DND-41 (cell line): ENCODE data around the gene ROBO2.

Experiments
- ATAC-seq: fragments of 200-7000 bp; cut with Tn5 transposase; 3 replicates; pipeline ENCODE4 v1.9.1; 2021; ENCODE audit warnings: low read depth; ENCODE audit not compliant: insufficient read depth
- DNase-seq: peaks from one replicate; pipeline ENCODE4 v3.0.0-alpha.2; 2020
- H2AFZ ChIP-seq: 2 replicates; pipeline ENCODE4 v1.6.0; 2012; ENCODE audit warnings: low read depth, low read length
- H3K27ac ChIP-seq: 2 replicates; pipeline ENCODE4 v1.5.1; 2012; ENCODE audit warnings: low read length, inconsistent platforms
- H3K27me3 ChIP-seq: fragments of 200-600 bp; sonication (generic); 2 replicates; pipeline ENCODE4 v1.6.0; 2012; ENCODE audit warnings: low read length, mild to moderate bottlenecking, inconsistent platforms; ENCODE audit not compliant: insufficient read depth, poor library complexity
- H3K36me3 ChIP-seq: 2 replicates; pipeline ENCODE4 v1.5.1; 2012; ENCODE audit warnings: low read length, inconsistent platforms; ENCODE audit not compliant: insufficient read depth
- H3K4me1 ChIP-seq: 2 replicates; pipeline ENCODE4 v1.5.1; 2012; ENCODE audit warnings: mild to moderate bottlenecking, low read length; ENCODE audit not compliant: insufficient read depth
- H3K4me2 ChIP-seq: 2 replicates; pipeline ENCODE4 v1.6.0; 2012; ENCODE audit warnings: mild to moderate bottlenecking, moderate library complexity, low read length, inconsistent platforms; ENCODE audit not compliant: insufficient read depth
- H3K4me3 ChIP-seq, 2 experiments: fragments of 200-600 bp in 1 of 2; shearing (Covaris generic) in 1 of 2; 2 replicates each; pipeline ENCODE4 v1.5.1; 2012 to 2016; ENCODE audit warnings: inconsistent platforms in 2 of 2, low read length in 2 of 2, mild to moderate bottlenecking in 2 of 2, low read depth in 1 of 2, moderate library complexity in 1 of 2
- H3K79me2 ChIP-seq: 2 replicates; pipeline ENCODE4 v1.6.0; 2012; ENCODE audit warnings: low read length, inconsistent platforms; ENCODE audit not compliant: insufficient read depth
- H3K9ac ChIP-seq: 2 replicates; pipeline ENCODE4 v1.6.0; 2012; ENCODE audit warnings: low read depth, mild to moderate bottlenecking, inconsistent platforms, low read length, moderate library complexity
- H3K9me3 ChIP-seq: 2 replicates; pipeline ENCODE4 v1.5.1; 2012; ENCODE audit warnings: low read length, moderate library complexity, mild to moderate bottlenecking, inconsistent platforms; ENCODE audit not compliant: insufficient read depth, severe bottlenecking
- H4K20me1 ChIP-seq: 2 replicates; pipeline ENCODE4 v1.6.0; 2012; ENCODE audit warnings: low read length; ENCODE audit not compliant: insufficient read depth
- EZH2 ChIP-seq: IDR thresholded peaks from 3 replicates; pipeline ENCODE4 v1.6.1; 2012; ENCODE audit warnings: borderline replicate concordance, low read depth, mild to moderate bottlenecking, moderate library complexity, low read length, inconsistent platforms; ENCODE audit not compliant: severe bottlenecking
- TF ChIP-seq, protein P1 (sequence below): IDR thresholded peaks from 2 replicates; pipeline ENCODE4 v1.5.1; 2012; ENCODE audit warnings: borderline replicate concordance, low read length, moderate library complexity, mild to moderate bottlenecking; ENCODE audit not compliant: poor library complexity, severe bottlenecking; ENCODE audit errors: extremely low read depth

Gene ROBO2

DNA sequence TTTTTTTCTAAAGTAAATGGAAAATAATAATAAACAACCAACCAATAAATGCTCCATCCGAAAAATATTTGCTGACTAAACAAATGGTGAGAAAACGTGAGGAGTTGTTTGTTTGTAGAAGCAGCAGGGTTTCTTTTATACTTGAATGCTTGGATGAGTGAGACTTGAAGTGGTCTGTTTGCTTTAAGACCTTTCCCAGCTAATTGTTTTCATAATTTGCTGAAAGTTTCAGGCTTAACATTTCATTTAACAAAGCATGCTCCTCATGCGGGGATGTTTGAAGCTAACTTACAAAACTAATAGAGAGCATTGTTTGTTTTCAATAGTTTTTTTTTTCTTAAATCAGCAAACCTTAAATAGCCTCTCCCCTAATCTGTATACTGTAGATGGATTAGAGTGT lies 484.6 kb downstream of the ROBO2 start:
- no peaks in the 10 kb centered on the region for H3K27me3 ChIP-seq
- no peak overlapping the region for H2AFZ ChIP-seq
- ATAC-seq, result no peak
- no peak for DNase-seq
- H3K9ac ChIP-seq, result no peak overlapping the region
- no peak overlapping the region for H3K4me3 ChIP-seq
- TF ChIP-seq EZH2, result no peak
- TF ChIP-seq, protein P1, sequence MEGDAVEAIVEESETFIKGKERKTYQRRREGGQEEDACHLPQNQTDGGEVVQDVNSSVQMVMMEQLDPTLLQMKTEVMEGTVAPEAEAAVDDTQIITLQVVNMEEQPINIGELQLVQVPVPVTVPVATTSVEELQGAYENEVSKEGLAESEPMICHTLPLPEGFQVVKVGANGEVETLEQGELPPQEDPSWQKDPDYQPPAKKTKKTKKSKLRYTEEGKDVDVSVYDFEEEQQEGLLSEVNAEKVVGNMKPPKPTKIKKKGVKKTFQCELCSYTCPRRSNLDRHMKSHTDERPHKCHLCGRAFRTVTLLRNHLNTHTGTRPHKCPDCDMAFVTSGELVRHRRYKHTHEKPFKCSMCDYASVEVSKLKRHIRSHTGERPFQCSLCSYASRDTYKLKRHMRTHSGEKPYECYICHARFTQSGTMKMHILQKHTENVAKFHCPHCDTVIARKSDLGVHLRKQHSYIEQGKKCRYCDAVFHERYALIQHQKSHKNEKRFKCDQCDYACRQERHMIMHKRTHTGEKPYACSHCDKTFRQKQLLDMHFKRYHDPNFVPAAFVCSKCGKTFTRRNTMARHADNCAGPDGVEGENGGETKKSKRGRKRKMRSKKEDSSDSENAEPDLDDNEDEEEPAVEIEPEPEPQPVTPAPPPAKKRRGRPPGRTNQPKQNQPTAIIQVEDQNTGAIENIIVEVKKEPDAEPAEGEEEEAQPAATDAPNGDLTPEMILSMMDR, result no peak
- no peak overlapping the region for H3K4me2 ChIP-seq
- H4K20me1 ChIP-seq, result no peaks in the 10 kb centered on the region
- H3K36me3 ChIP-seq, result no peaks in the 10 kb centered on the region
- no peaks in the 10 kb centered on the region for H3K9me3 ChIP-seq
- H3K79me2 ChIP-seq, result no peaks in the 10 kb centered on the region
- H3K27ac ChIP-seq, result no peak overlapping the region
- H3K4me1 ChIP-seq, result no peaks in the 10 kb centered on the region

DNA sequence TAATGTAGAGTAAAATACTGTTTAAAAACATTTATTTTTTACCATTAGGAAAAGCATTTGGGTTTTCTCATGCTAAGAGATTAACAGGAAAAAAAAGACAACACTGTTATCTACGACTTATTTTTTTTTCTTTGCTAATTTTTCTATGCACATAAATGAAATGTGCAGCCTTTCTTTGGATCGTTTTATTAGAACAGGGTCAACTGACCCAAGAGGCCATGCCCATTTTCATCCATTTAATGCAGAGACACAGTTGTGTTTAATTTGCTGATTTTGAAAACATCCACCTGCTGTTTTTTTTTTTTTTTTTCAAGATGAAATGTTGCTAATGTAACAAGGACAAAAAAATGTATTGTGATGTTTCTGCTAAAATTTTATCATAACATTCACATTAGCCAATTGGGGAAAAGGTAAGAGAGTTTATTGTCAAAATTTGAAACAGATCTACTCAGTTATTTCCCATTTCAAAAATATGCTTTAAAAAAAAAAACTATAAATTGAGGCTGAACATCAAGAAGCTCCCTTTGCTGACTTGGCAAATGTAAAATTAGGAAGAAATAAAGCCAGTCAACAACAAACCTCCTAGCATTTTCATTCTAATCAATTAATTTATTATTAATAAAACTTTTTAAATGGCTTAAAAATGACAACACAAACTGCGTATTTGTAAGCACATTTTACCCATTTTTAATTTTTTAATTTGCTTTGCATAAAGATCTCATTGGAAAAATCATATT lies 485.2 kb downstream of the ROBO2 start:
- TF ChIP-seq, protein P1, result no peak
- no peak for TF ChIP-seq EZH2
- ATAC-seq (no peak), DNase-seq (no peak)
- Histone ChIP-seq H3K9ac (no peak overlapping the region), H3K36me3 (no peaks in the 10 kb centered on the region), H3K4me2 (no peak overlapping the region), H3K4me1 (no peaks in the 10 kb centered on the region), H4K20me1 (no peaks in the 10 kb centered on the region), H3K9me3 (no peaks in the 10 kb centered on the region), H3K27ac (no peak overlapping the region), H3K79me2 (no peaks in the 10 kb centered on the region), H3K27me3 (no peaks in the 10 kb centered on the region), H3K4me3 (no peak overlapping the region), H2AFZ (no peak overlapping the region)

DNA sequence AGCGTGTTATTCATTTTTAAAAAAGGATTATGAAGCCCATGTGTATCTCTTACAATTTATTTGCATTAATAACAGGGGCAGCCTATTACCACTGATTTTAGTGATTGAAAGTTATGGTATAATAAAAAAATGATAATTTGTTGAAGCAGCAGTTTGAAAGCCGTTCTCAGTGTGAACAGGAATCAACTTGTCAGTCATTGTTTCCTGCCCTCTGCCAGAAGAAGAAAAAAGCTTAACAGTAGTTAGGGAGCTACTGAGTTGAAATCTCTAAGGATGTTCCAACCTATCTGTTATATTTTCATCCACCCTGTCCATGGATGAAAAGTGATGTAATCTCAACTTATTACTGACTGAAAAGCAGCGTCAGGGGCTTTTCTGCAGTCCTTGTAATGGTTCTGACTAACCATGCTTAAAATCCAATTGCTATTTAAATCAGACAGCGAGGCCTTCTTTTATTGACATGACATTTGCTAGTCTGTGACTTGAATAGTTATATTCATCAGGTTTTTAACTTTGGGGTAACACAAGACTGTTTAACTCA lies 486.7 kb downstream of the ROBO2 start:
- H3K79me2 ChIP-seq, result no peaks in the 10 kb centered on the region
- ATAC-seq, result no peak

More for the DNA sequence above, 486.7 kb downstream of the ROBO2 start:
- Histone ChIP-seq H2AFZ (no peak overlapping the region), H4K20me1 (no peaks in the 10 kb centered on the region), H3K4me2 (no peak overlapping the region), H3K9ac (no peak overlapping the region), H3K4me3 (no peak overlapping the region), H3K27me3 (no peaks in the 10 kb centered on the region), H3K27ac (no peak overlapping the region), H3K4me1 (no peaks in the 10 kb centered on the region), H3K36me3 (no peaks in the 10 kb centered on the region), H3K9me3 (no peaks in the 10 kb centered on the region)
- no peak for DNase-seq
- TF ChIP-seq, protein P1, result no peak
- TF ChIP-seq EZH2, result no peak
